ENCODE results near the gene SASH1. TPM values are rescaled to one million over a fixed set of nuclear protein-coding genes. Genes with fewer than 3 reads are reported as not detected.

SASH1 gene
- total and polyA plus RNA-seq, 2 donors (not counting 3 experiments of a cell fraction or from before 2014, with no cell fraction given), result 18.5 to 103 TPM

GRCh38 chr6:148359228-148359627 lies 16.6 kb downstream of the SASH1 start:
- Histone ChIP-seq H4K20me1 (replicated peaks; ENCODE audit: control insufficient read depth, extremely low read depth, insufficient read depth, low read length) (no peaks in the 10 kb centered on the region), H3K9ac (replicated peaks; ENCODE audit: extremely low read depth, insufficient read depth, low read length) (no peak overlapping the region), H3K36me3 (ENCODE audit: control insufficient read depth in 2 of 2, extremely low read depth in 1 of 2, insufficient read depth in 2 of 2, low read length in 2 of 2) (no peaks in the 10 kb centered on the region), H3K4me1 (ENCODE audit: control insufficient read depth, extremely low read depth, insufficient read depth, low read length) (peaks cover 14% of the 10 kb centered on the region), H3K9me3 (replicated peaks; ENCODE audit: control insufficient read depth, insufficient read depth, low read length) (no peaks in the 10 kb centered on the region), H3K4me3 (replicated peaks in 1 of 3; ENCODE audit: insufficient read depth in 1 of 3, low read depth in 1 of 3, low read length in 3 of 3) (no peak overlapping the region), H2AFZ (ENCODE audit: low read depth, low read length) (no peak overlapping the region), H3K4me2 (ENCODE audit: insufficient read depth, low read length) (no peak overlapping the region), H3K79me2 (ENCODE audit: control insufficient read depth, insufficient read depth, low read length) (peaks cover 85% of the 10 kb centered on the region), H3K9me1 (replicated peaks; ENCODE audit: control insufficient read depth, extremely low read depth, insufficient read depth, low read length) (no peaks in the 10 kb centered on the region), H3K27ac (ENCODE audit: insufficient read depth, low read depth, low read length) (no peak overlapping the region), H3K27me3 (ENCODE audit: control insufficient read depth in 2 of 2, insufficient read depth in 2 of 2, low read length in 2 of 2) (no peaks in the 10 kb centered on the region)
- BruUV-seq (replicated peaks), result no TSS peak
- intact Hi-C loops (cut with micrococcal nuclease) (no loop called here), dilution Hi-C loops (cut with MboI; ENCODE audit: extremely low pct_ligation_motif_present, low sequenced_read_pairs) (no loop called here)
- CTCF ChIA-PET, result interaction anchor here (1.7 kb wide), 1 partner anchor 11 kb away, joined by 3 read pairs; no protein-coding TSS in a partner anchor
- POLR2A ChIA-PET, result no interaction called here
- DNase-seq (ENCODE audit: low read depth, low spot score) (no peak), FAIRE-seq (no peak)
- TF ChIP-seq POLR2AphosphoS5 (IDR thresholded peaks at IDR 0.05; ENCODE audit: insufficient read depth, low read depth, low read length), result no peak
- TF ChIP-seq JUN (IDR thresholded peaks at IDR 0.05; ENCODE audit: borderline replicate concordance, insufficient read depth, insufficient read length, low read depth), result no peak
- no peak for TF ChIP-seq EZH2 (IDR thresholded peaks at IDR 0.05; ENCODE audit: borderline replicate concordance, low read depth, low read length, severe bottlenecking)
- TF ChIP-seq CTCF (IDR thresholded peaks at IDR 0.05; ENCODE audit: extremely low read depth in 1 of 2, insufficient read depth in 1 of 2, low read depth in 1 of 2, low read length in 2 of 2), result no peak
- no peak for TF ChIP-seq MYC (IDR thresholded peaks at IDR 0.05; ENCODE audit: low read depth, low read length)
- no peak for TF ChIP-seq MAX (IDR thresholded peaks at IDR 0.05; ENCODE audit: insufficient read depth, insufficient read length)
- no peak for TF ChIP-seq FOS (IDR thresholded peaks at IDR 0.05; ENCODE audit: borderline replicate concordance, insufficient read depth, low read length)
- no peak for TF ChIP-seq GATA2 (IDR thresholded peaks at IDR 0.05; ENCODE audit: insufficient read depth, insufficient read length, low read depth, low read length)
- TF ChIP-seq POLR2A (IDR thresholded peaks at IDR 0.05; ENCODE audit: low read depth, low read length), result no peak

Data from endothelial cell of umbilical vein (primary cell).